ENCODE data around the gene HDAC9. TPM values are rescaled to one million over a fixed set of nuclear protein-coding genes. Genes with fewer than 3 reads are reported as not detected.

The HDAC9 gene
- polyA plus RNA-seq, 1 experiment = 2.1 TPM

- ChIA-PET POLR2A (interaction anchor here (0.6 kb wide), 1 partner anchor 531 kb away, joined by 4 read pairs; no protein-coding TSS in a partner anchor), CTCF (interaction anchor here (0.6 to 5.0 kb wide), 5 partner anchors 7 to 627 kb away, joined by 3 to 27 read pairs (median 5); no protein-coding TSS in a partner anchor)
- no peak for DNase-seq (ENCODE audit: low read depth, low spot score)
- Histone ChIP-seq H3K4me3 (ENCODE audit: low read depth, low read length) (no peak overlapping the region), H3K27me3 (ENCODE audit: control insufficient read depth, insufficient read depth, low read length) (no peaks in the 10 kb centered on the region), H3K9me3 (ENCODE audit: control insufficient read depth, insufficient read depth, low read length) (no peaks in the 10 kb centered on the region), H3K27ac (ENCODE audit: low read depth, low read length) (no peak overlapping the region)
- TF ChIP-seq, protein P1, sequence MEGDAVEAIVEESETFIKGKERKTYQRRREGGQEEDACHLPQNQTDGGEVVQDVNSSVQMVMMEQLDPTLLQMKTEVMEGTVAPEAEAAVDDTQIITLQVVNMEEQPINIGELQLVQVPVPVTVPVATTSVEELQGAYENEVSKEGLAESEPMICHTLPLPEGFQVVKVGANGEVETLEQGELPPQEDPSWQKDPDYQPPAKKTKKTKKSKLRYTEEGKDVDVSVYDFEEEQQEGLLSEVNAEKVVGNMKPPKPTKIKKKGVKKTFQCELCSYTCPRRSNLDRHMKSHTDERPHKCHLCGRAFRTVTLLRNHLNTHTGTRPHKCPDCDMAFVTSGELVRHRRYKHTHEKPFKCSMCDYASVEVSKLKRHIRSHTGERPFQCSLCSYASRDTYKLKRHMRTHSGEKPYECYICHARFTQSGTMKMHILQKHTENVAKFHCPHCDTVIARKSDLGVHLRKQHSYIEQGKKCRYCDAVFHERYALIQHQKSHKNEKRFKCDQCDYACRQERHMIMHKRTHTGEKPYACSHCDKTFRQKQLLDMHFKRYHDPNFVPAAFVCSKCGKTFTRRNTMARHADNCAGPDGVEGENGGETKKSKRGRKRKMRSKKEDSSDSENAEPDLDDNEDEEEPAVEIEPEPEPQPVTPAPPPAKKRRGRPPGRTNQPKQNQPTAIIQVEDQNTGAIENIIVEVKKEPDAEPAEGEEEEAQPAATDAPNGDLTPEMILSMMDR (IDR thresholded peaks at IDR 0.05; ENCODE audit: low read depth, low read length) = no peak
Observed at GRCh38 chr7:18583305-18583704, 87.8 kb downstream of the HDAC9 start.

DNA sequence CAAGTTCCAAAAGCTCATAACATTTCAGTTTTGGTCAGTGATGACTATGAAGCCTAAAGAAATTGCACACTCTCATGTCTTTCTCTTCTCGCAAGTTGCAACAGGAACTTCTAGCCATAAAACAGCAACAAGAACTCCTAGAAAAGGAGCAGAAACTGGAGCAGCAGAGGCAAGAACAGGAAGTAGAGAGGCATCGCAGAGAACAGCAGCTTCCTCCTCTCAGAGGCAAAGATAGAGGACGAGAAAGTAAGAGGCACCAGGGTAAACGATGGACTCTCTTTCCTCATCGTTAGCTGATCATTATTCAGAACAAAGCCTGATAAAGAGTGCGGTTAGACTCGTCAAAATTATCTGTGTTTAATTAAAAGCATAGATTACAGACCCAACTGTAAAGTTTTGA, 94.7 kb downstream of the HDAC9 start:
- ChIA-PET POLR2A (no interaction called here), CTCF (interaction anchor here (0.6 to 6.1 kb wide), 45 partner anchors 9 to 1077 kb away, joined by 3 to 79 read pairs (median 4); partner anchors contain the start of gene TWIST1)
- H3K4me3 ChIP-seq (ENCODE audit: low read depth, low read length) = no peak overlapping the region
- no peak for DNase-seq (ENCODE audit: low read depth, low spot score)
- TF ChIP-seq, protein P1 (IDR thresholded peaks at IDR 0.05; ENCODE audit: low read depth, low read length) = no peak
- no peaks in the 10 kb centered on the region for H3K27me3 ChIP-seq (ENCODE audit: control insufficient read depth, insufficient read depth, low read length)
- H3K27ac ChIP-seq (ENCODE audit: low read depth, low read length) = no peak overlapping the region
- H3K9me3 ChIP-seq (ENCODE audit: control insufficient read depth, insufficient read depth, low read length) = no peaks in the 10 kb centered on the region

DNA sequence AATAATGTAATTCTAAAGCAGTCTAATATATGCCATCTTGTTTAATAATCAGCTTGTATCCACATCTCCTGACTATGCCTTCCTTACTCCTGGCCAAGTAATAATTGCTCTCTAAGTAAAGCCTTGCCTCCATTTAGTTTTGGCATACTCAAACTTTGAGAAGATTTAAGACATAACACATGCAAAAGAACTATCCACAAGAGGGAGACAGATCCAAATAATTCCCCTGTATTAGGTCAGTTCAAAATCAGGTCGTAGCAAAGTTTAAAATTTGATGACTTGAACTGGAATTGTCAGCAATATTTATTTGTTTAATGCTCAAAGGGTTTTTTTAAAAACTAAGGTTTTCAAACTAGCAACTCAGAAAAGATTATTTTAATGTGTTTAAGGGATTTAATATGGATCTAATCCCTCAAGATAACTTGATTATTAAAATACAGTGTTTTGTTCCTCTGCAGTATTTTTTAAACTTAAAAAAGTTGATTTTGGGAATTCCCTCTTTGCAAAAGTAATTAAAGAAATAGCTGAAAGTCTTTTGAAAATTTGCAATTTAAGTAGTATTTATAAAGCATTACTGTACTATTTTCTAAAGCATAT, 95.3 kb downstream of the HDAC9 start:
- CTCF ChIA-PET = interaction anchor here (0.6 to 6.1 kb wide), 53 partner anchors 9 to 1815 kb away, joined by 3 to 79 read pairs (median 4); partner anchors contain the start of gene TWIST1
- H3K27ac ChIP-seq (ENCODE audit: low read depth, low read length) = no peak overlapping the region
- no peak for DNase-seq (ENCODE audit: low read depth, low spot score)
- POLR2A ChIA-PET = no interaction called here
- no peak overlapping the region for H3K4me3 ChIP-seq (ENCODE audit: low read depth, low read length)
- TF ChIP-seq, protein P1 (IDR thresholded peaks at IDR 0.05; ENCODE audit: low read depth, low read length) = peak; percentile 75
- no peaks in the 10 kb centered on the region for H3K27me3 ChIP-seq (ENCODE audit: control insufficient read depth, insufficient read depth, low read length)
- H3K9me3 ChIP-seq (ENCODE audit: control insufficient read depth, insufficient read depth, low read length) = no peaks in the 10 kb centered on the region

DNA sequence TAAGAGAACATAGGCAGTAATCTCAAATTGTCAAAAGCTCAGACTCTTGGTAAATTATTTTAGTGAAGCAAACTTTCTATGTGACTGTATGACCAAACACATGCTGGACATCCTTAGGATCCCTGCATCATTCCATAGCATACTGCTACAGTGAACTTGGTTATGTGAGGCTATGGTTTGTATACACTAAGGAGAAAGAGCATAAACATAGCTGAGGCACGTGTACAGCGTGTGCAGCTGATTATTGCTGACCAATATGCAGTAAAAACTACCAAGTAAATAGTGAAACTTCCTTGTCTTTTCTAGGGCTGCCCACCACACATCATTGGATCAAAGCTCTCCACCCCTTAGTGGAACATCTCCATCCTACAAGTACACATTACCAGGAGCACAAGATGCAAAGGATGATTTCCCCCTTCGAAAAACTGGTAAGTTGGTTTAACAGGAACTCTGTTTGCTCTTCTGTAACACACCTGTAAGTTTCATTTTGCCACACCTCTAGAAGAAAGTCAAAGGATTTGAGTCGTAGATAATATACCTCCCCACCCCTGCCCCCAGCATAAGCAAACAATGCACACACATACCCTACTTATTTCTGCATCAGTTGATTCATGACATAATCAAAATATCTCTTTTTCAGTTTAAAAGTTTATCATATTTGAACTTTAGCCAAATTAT, 98.2 kb downstream of the HDAC9 start:
- H3K27ac ChIP-seq (ENCODE audit: low read depth, low read length) = no peak overlapping the region
- no peaks in the 10 kb centered on the region for H3K27me3 ChIP-seq (ENCODE audit: control insufficient read depth, insufficient read depth, low read length)
- POLR2A ChIA-PET = no interaction called here
- CTCF ChIA-PET = interaction anchor here (0.5 to 6.1 kb wide), 8 partner anchors 16 to 1073 kb away, joined by 3 to 79 read pairs (median 6); partner anchors contain the start of gene TWIST1
- H3K4me3 ChIP-seq (ENCODE audit: low read depth, low read length) = no peak overlapping the region
- H3K9me3 ChIP-seq (ENCODE audit: control insufficient read depth, insufficient read depth, low read length) = no peaks in the 10 kb centered on the region
- TF ChIP-seq, protein P1 (IDR thresholded peaks at IDR 0.05; ENCODE audit: low read depth, low read length) = no peak
- DNase-seq (ENCODE audit: low read depth, low spot score) = no peak

DNA sequence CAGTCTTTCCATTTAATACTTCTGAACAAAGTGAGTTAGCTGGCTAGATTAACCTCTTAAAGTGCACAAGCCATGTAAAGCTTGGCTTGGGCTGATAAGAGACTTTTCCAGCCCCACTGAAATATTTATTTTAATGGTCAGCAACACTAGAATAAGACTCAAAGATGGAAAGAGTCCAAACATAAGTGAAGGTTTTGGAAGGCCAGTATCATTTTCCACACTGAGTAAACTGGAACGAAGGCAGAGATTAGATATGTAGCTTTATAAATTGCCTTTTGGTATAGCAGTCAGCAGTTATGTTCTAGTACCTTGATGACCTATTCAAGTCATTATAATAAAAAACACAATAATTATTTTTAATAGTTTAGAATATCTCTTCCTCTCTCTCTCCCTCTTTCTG, 102.2 kb downstream of the HDAC9 start:
- H3K9me3 ChIP-seq (ENCODE audit: control insufficient read depth, insufficient read depth, low read length) = no peaks in the 10 kb centered on the region
- no peaks in the 10 kb centered on the region for H3K27me3 ChIP-seq (ENCODE audit: control insufficient read depth, insufficient read depth, low read length)
- no peak overlapping the region for H3K27ac ChIP-seq (ENCODE audit: low read depth, low read length)
- no peak overlapping the region for H3K4me3 ChIP-seq (ENCODE audit: low read depth, low read length)
- TF ChIP-seq, protein P1 (IDR thresholded peaks at IDR 0.05; ENCODE audit: low read depth, low read length) = no peak
- DNase-seq (ENCODE audit: low read depth, low spot score) = no peak
- POLR2A ChIA-PET = no interaction called here
- CTCF ChIA-PET = interaction anchor here (0.5 kb wide), 1 partner anchor 681 kb away, joined by 3 read pairs; no protein-coding TSS in a partner anchor

All from AG04450 (cell line).